ENCODE data around the gene ARF5.
A peak's percentile ranks its signal among the peaks of the same experiment; 100 is the strongest.
"Not testable (repeated sequence)": the region's sequence is repeated elsewhere in the genome, so short reads cannot be mapped to it uniquely, and the experiment has no call there.

ARF5 gene

DNA sequence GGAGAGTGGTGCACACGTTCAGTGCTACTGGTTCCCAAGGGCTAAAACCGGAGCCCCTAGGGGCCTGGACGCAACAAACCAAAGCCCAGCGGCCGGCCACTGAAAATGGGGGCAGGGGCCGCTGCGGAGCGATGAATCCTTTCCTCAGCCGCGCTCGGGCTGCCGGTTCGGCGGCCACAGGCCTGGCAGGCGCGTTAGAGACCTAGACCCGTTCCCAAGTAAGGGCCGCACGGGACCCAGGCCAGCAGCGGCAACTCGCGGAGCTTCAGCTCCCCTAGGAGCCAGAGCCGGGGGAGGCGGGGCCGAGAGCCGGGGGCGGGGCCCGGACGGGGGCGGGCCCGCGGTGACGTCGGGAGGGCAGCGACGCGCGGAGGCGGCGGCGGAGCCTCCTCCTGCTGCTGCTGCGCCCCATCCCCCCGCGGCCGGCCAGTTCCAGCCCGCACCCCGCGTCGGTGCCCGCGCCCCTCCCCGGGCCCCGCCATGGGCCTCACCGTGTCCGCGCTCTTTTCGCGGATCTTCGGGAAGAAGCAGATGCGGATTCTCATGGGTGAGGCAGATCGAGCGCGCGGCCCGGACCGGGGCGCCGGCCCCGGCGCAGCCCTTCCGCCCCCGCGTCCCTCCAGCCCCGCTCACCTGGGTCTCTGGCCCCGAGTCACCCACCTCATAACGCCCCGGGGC, at the start of gene ARF5:
ARF5 (plus strand) TSS at position 393 of the 678 bp plus-strand sequence; CDS start at position 481, 88 bp downstream.
- intact Hi-C loops (cut with micrococcal nuclease) = loop anchor here (1.0 to 5.0 kb wide), 3 partner anchors 64 to 754 kb away; partner anchors contain the start of genes RBM28, SND1 and ZNF800
- Mint-ChIP-seq H3K36me3 (ENCODE audit: low read depth) (peaks cover 49% of the 10 kb centered on the region), H3K9me3 (no peaks in the 10 kb centered on the region), H3K4me1 (ENCODE audit: low read depth) (peaks cover 55% of the 10 kb centered on the region), H3K27ac (peak within 1 kb of the TSS; percentile 80), H3K4me3 (peak within 1 kb of the TSS; percentile 93), H3K27me3 (no peaks in the 10 kb centered on the region)

DNA sequence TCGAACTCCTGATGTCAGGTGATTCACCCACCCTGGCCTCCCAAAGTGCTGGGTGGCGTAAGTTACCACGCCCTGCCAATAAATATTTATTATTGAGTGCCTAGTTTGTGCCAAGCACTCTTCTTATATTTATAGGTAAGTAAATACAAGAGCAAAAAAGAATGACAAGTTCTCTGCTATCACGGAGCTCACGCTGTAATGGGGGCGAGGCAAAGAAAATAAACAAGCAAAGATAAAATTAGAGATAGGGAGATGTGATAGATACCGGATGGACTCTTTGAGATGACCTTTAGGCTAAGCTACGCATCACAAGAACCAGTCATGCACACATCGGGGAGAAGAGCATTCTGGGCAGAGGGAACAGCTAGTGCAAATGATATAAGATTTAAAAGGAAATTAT, 49.1 kb upstream of the ARF5 start:
- no peak overlapping the region for H3K27ac Mint-ChIP-seq
- H3K27me3 Mint-ChIP-seq = peaks cover 36% of the 10 kb centered on the region
- H3K4me1 Mint-ChIP-seq (ENCODE audit: low read depth) = no peaks in the 10 kb centered on the region
- intact Hi-C loops (cut with micrococcal nuclease) = no loop called here
- H3K4me3 Mint-ChIP-seq = no peak overlapping the region
- H3K9me3 Mint-ChIP-seq = no peaks in the 10 kb centered on the region
- H3K36me3 Mint-ChIP-seq (ENCODE audit: low read depth) = no peaks in the 10 kb centered on the region

DNA sequence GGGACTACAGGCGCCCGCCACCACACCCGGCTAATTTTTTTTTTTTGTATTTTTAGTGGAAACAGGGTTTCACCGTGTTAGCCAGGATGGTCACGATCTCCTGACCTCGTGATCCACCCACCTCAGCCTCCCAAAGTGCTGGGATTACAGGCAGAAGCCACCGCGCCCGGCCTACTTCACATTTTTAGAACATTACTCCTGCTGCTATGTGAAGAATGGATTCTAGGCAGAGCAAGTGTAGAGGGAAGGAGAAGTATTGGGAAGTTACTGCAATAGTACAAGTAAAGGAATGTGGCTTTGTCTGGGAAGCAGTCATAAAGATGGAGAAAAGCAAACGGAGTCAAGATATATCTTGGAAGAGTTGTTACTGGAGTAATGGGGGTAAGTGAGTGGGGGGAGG, 47.8 kb upstream of the ARF5 start:
- intact Hi-C loops (cut with micrococcal nuclease); H3K27ac Mint-ChIP-seq; H3K9me3 Mint-ChIP-seq; H3K4me3 Mint-ChIP-seq; H3K36me3 Mint-ChIP-seq (ENCODE audit: low read depth); H3K4me1 Mint-ChIP-seq (ENCODE audit: low read depth): not testable (repeated sequence)
- H3K27me3 Mint-ChIP-seq = peaks cover 26% of the 10 kb centered on the region

DNA sequence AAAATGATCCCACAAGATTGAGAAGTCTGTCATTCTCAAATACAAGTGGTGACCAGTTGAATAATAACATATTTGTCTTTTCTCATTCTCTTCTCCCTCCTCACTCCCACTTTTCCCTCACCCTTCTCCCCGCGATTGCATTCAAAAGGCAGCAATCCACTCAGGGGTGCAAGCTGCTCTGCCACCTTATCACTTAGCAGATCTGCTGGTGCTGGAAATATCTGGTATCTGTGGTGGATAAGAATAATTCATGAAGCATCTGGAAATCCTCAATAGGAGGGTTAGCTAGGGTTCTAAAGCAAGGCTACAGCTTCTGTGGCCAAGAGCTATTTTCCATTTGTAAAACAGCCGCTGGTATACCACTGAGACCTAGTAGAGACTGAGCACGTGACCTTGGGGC, 46.7 kb upstream of the ARF5 start:
- Mint-ChIP-seq H3K36me3 (ENCODE audit: low read depth) (no peaks in the 10 kb centered on the region), H3K9me3 (peaks cover 15% of the 10 kb centered on the region), H3K27me3 (peaks cover 15% of the 10 kb centered on the region), H3K4me3 (no peak overlapping the region), H3K4me1 (ENCODE audit: low read depth) (no peaks in the 10 kb centered on the region), H3K27ac (no peak overlapping the region)
- intact Hi-C loops (cut with micrococcal nuclease) = no loop called here

DNA sequence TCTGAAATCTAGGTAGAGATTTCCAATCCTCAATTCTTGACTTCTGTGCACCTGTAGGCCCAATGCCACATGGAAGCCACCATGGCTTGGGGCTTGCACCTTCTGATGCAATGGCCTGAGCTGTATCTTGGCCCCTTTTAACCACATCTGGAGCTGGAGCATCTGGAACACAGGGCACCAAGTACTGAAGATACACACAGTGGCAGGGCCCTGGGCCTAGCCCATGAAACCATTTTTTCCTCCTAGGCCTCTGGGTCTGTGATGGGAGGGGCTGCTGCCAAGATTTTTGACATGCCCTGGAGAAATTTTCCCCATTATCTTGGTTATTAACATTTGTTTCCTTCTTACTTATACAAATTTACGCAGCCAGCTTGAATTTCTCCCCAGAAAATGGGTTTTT, 41.9 kb upstream of the ARF5 start:
- H3K4me1 Mint-ChIP-seq (ENCODE audit: low read depth) = no peaks in the 10 kb centered on the region
- intact Hi-C loops (cut with micrococcal nuclease) = no loop called here
- no peak overlapping the region for H3K4me3 Mint-ChIP-seq
- peaks cover 23% of the 10 kb centered on the region for H3K9me3 Mint-ChIP-seq
- H3K36me3 Mint-ChIP-seq (ENCODE audit: low read depth) = no peaks in the 10 kb centered on the region
- no peak overlapping the region for H3K27ac Mint-ChIP-seq
- H3K27me3 Mint-ChIP-seq = peaks cover 5% of the 10 kb centered on the region

DNA sequence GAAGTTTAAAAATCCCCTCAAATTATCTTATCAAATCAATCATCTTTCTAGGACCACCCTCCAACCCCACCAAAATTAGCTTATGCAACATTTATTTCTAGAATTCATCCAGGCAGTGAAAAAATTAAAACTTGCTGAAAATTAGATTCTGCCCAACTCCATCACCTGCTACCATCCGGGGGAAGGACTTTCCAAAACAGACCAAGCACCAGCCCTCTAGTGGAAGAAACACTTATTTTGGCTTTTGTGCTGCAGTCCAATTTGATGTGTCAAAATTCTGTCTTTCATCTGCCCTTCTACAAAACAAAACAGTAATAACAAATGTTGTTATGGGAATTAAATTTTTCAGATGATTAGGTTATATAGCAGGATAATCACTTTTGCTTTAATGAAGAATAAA, 38.0 kb upstream of the ARF5 start:
- intact Hi-C loops (cut with micrococcal nuclease) = no loop called here
- Mint-ChIP-seq H3K9me3 (peaks cover 21% of the 10 kb centered on the region), H3K4me3 (no peak overlapping the region), H3K4me1 (ENCODE audit: low read depth) (no peaks in the 10 kb centered on the region), H3K27ac (no peak overlapping the region), H3K27me3 (peaks cover 7% of the 10 kb centered on the region), H3K36me3 (ENCODE audit: low read depth) (no peaks in the 10 kb centered on the region)

DNA sequence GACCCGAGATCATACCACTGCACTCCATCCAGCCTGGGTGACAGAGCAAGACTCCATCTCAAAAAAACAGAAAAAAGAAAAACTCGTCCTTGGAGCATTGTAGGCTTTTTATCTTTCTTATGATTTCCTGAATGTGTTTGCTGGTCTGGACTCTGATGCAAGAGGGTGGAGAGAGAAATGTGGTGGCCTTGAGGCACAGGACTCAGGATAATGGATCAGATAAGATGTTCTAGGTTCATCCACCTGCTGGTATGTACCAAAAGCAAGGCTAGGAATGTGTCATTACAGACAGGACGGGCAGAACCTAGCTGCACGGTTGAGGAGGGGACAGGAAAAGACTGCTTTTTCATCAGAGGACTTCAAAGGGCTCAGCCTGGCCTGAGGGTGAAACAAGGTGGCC, 36.3 kb upstream of the ARF5 start:
- intact Hi-C loops (cut with micrococcal nuclease) = no loop called here
- H3K9me3 Mint-ChIP-seq = peaks cover 9% of the 10 kb centered on the region
- H3K4me1 Mint-ChIP-seq (ENCODE audit: low read depth) = no peaks in the 10 kb centered on the region
- no peaks in the 10 kb centered on the region for H3K36me3 Mint-ChIP-seq (ENCODE audit: low read depth)
- H3K27ac Mint-ChIP-seq = no peak overlapping the region
- no peak overlapping the region for H3K4me3 Mint-ChIP-seq
- peaks cover 7% of the 10 kb centered on the region for H3K27me3 Mint-ChIP-seq

DNA sequence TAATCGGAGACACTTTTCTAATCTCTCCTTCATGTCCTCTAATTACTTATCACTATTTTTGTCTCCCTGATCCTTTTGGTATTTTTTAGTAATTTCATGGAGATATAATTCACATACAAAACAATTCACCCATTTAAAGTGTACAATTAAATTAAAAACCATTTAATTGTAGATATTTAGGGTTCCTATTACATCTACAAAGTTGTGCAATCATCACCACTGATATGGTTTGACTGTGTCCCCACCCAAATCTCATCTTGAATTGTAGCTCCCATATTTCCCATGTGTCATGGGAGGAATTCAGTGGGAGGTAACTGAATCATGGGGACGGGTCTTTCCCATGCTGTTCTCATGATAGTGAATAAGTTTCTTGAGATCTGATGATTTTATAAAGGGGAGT, 31.8 kb upstream of the ARF5 start:
- intact Hi-C loops (cut with micrococcal nuclease) = no loop called here
- Mint-ChIP-seq H3K36me3 (ENCODE audit: low read depth) (no peaks in the 10 kb centered on the region), H3K27ac (no peak overlapping the region), H3K27me3 (peaks cover 6% of the 10 kb centered on the region), H3K4me1 (ENCODE audit: low read depth) (no peaks in the 10 kb centered on the region), H3K9me3 (peaks cover 6% of the 10 kb centered on the region), H3K4me3 (no peak overlapping the region)

DNA sequence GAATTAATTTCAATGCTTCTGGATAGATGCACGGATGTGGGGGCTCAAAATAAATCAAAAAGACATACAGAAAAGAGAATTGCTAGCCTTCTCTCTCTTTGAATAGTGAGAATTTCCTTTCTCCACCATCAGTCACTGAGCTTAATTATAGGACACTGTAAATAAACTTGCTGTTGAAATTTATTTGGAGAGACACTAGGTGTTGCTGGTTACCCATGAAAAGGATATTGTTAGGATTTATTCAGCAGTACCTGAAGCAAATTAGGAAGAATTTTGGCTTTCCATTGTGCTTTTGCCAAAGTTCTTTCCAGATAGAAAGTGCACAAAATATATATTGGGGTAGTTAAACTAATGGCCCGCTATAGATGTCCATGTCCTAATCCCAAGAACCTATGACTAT, 30.4 kb upstream of the ARF5 start:
- no peaks in the 10 kb centered on the region for H3K36me3 Mint-ChIP-seq (ENCODE audit: low read depth)
- intact Hi-C loops (cut with micrococcal nuclease) = no loop called here
- H3K27me3 Mint-ChIP-seq = peaks cover 3% of the 10 kb centered on the region

DNA sequence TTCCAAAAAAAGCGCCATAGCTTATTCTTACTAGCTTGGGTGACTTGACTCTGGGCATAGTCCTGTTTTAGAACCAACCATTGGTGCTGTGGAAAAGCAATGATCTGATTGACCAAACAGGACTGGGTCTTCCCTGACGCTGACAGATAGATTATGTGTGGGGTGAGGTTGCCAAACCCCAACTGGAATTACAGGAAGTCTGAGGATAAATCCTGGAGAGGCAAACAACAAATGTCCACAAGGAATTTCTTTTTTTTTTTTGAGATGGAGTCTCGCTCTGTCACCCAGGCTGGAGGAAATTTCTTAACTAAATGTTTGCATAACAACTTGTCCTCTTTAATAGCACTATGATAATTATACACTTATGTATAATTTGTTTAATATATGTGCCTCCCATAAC, 22.0 kb upstream of the ARF5 start:
- H3K4me1 Mint-ChIP-seq (ENCODE audit: low read depth) = no peaks in the 10 kb centered on the region
- H3K9me3 Mint-ChIP-seq = peaks cover 17% of the 10 kb centered on the region
- no peak overlapping the region for H3K27ac Mint-ChIP-seq
- intact Hi-C loops (cut with micrococcal nuclease) = no loop called here
- no peaks in the 10 kb centered on the region for H3K27me3 Mint-ChIP-seq
- H3K36me3 Mint-ChIP-seq (ENCODE audit: low read depth) = no peaks in the 10 kb centered on the region
- H3K4me3 Mint-ChIP-seq = no peak overlapping the region

More for the DNA sequence above, 30.4 kb upstream of the ARF5 start:
- Mint-ChIP-seq H3K27ac (no peak overlapping the region), H3K9me3 (peaks cover 7% of the 10 kb centered on the region), H3K4me1 (ENCODE audit: low read depth) (no peaks in the 10 kb centered on the region), H3K4me3 (no peak overlapping the region)

DNA sequence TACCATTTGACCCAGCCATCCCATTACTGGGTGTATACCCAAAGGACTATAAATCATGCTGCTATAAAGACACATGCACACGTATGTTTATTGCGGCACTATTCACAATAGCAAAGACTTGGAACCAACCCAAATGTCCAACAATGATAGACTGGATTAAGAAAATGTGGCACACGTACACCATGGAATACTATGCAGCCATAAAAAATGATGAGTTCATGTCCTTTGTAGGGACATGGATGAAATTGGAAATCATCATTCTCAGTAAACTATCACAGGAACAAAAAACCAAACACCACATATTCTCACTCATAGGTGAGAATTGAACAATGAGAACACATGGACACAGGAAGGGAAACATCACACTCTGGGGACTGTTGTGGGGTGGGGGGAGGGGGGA, 20.2 kb upstream of the ARF5 start:
- H3K27ac Mint-ChIP-seq; H3K36me3 Mint-ChIP-seq (ENCODE audit: low read depth); H3K27me3 Mint-ChIP-seq; intact Hi-C loops (cut with micrococcal nuclease); H3K4me1 Mint-ChIP-seq (ENCODE audit: low read depth); H3K4me3 Mint-ChIP-seq: not testable (repeated sequence)
- peaks cover 14% of the 10 kb centered on the region for H3K9me3 Mint-ChIP-seq

DNA sequence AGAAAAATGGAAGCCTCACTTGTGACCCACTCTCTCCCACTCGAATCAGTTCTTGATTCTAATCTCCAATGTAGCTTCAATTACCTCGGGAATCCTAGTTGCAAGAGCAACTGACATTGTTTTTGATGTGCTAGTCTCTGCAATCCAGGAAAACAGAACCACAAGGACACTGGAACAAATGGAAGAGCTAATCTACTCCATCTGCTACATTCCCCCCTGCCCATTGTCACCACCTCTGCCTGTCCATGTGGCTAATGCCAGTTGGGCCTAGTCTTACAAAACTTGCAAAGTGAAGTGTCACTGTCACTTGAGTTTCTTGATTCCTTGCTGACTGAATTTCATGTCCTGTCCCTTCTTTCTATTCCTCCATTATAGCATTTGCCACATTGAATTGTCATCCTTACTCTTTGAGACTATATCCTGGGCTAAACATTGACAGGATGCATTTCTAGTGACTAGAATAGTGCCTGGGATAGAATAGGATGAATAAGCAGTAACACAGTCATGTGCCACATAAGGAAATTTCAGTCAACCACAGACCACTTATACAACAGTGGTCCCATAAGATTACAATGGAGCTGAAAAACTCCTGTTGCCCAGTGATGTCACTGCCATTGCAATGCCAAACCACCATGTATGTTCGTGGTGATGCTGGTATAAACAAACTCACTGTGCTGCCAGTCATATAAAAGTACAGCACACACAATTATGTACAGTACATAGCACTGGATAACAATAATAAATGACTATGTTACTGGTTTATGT, 16.3 kb upstream of the ARF5 start:
- H3K4me1 Mint-ChIP-seq (ENCODE audit: low read depth) = no peaks in the 10 kb centered on the region
- H3K36me3 Mint-ChIP-seq (ENCODE audit: low read depth) = peaks cover 23% of the 10 kb centered on the region
- no peak overlapping the region for H3K27ac Mint-ChIP-seq
- no peak overlapping the region for H3K4me3 Mint-ChIP-seq
- no peaks in the 10 kb centered on the region for H3K9me3 Mint-ChIP-seq
- intact Hi-C loops (cut with micrococcal nuclease) = no loop called here
- no peaks in the 10 kb centered on the region for H3K27me3 Mint-ChIP-seq

DNA sequence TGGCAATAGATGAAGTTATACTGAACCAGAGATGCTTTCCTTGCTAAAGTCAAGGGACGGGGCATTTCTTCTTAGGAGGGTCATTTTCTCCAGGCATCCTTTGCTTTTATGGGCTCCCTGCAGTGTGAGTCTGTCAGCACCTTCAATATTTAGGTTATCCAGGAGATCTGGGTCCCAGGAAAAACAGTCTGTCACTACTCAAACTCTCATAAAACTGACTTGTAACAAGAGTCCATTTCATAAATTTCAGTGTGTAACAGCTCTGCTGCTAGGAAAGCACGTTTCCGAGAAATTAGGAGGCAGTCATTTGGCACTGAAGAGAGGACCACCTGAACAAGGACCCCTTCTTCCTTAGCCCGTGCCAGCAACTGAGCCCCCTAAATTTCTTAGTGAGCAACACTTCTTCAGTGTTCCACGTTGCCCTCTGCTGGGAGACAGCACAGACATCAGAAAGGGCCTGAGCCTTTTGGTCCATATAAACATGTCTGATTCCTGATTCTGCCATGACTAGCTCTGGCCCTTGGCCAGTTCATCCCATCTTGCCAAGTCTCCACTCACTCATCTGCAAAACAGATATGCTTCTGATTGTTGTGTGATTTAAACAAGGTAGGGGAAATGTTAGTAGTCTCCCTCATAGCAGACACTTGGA, 10.1 kb upstream of the ARF5 start:
- Mint-ChIP-seq H3K4me3 (no peak overlapping the region), H3K4me1 (ENCODE audit: low read depth) (peaks cover 30% of the 10 kb centered on the region), H3K9me3 (no peaks in the 10 kb centered on the region), H3K27ac (no peak overlapping the region), H3K36me3 (ENCODE audit: low read depth) (peaks cover 53% of the 10 kb centered on the region), H3K27me3 (no peaks in the 10 kb centered on the region)
- intact Hi-C loops (cut with micrococcal nuclease) = no loop called here

DNA sequence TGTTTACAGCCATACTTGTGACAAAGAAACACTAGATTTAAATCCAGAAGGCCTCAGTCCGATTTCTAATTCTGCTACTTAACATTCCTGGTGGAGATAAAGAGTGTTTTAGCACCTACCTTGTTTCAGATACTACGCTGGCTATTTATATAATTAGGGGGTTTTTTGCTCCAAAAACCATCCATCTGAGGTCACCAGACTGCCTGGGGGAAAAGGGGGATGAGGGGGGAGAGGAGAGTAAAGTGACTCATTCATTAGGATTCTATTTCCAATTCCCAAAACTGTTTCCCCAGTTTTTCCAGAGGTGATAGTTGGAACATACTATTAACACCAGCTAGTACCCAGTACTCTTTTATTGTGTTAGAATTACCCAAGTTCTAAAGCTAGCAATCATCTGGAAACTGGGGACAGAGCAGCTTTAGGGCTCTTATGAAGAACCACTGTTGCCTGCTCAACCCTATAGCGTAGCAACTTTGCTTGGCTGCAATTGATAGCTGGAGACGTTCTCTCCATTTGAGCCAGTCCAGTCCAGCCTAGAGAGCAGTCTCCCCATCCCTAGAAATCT, 9.4 kb upstream of the ARF5 start:
- no peak overlapping the region for H3K4me3 Mint-ChIP-seq
- H3K36me3 Mint-ChIP-seq (ENCODE audit: low read depth) = peaks cover 59% of the 10 kb centered on the region
- no peaks in the 10 kb centered on the region for H3K27me3 Mint-ChIP-seq
- intact Hi-C loops (cut with micrococcal nuclease) = no loop called here
- H3K9me3 Mint-ChIP-seq = no peaks in the 10 kb centered on the region
- peaks cover 37% of the 10 kb centered on the region for H3K4me1 Mint-ChIP-seq (ENCODE audit: low read depth)
- no peak overlapping the region for H3K27ac Mint-ChIP-seq

Measured in dendritic cell treated with granulocyte-macrophage colony-stimulating factor and Interleukin-4, amounts not matched to agents 40 ng/mL and 50 ng/mL, for 4 days (primary cell).